GM19035 (cell line): ENCODE data around the gene C1QTNF8.

Experiments
- ATAC-seq: cut with Tn5 transposase; IDR thresholded peaks from one replicate; pipeline ENCODE4 v1.9.1; 2021; ENCODE audit not compliant: unreplicated experiment

C1QTNF8 gene

DNA sequence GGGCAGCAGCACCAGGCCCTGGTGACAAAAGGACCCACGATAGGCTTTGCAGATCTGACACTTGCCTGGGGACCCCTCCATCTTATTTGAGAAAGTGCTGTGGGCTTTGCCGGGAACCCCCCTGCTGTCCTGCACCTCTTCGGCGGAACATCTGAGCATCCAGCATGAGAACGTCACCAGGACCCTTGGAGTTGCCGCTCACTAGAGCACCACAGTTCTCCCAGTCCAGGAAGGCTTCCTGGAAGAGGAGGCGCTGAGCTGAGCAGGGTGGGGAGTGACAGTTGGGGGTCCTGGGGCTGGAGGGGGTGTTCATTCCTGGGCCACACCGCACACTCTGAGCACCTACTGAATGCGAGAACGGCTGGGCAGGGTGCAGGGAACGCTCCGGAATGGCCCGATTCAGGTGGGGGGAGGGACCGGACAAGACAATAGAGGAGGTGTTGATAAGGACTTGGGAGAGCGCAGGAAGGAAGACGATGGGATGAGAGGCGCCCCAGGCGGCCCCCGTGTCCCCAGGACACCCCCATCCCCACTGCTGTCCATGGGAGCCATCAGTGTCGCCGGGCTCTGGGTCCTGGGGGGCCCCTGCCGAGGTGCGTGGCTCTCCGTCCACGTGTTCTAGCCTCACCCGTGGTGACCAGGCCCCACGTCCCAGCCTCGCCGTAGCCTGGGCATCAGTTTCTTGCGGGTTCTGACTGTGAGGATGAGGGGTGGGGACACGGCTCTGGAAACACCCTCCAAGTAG lies 32.1 kb upstream of the C1QTNF8 start:
- ATAC-seq, result no peak

DNA sequence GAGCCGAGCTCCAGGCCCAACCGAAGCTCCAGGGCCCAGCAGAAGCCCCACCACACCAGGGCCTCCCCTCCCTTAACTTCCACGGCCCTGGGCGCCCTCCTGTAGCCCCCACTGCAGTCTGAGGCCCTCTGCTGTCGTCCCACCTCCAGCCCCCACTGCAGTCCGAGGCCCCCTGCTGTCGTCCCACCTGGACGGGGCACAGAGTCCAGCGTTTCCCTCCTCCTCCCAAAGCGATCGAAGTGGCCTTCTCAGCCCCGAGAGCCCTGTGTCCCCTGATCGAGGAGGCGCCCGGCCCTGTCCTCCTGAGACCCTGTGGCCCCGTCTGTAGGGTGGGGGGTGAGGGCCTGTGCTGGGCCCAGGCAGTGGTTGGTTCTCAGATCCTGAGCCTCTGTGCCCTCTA lies 31.1 kb upstream of the C1QTNF8 start:
- no peak for ATAC-seq

DNA sequence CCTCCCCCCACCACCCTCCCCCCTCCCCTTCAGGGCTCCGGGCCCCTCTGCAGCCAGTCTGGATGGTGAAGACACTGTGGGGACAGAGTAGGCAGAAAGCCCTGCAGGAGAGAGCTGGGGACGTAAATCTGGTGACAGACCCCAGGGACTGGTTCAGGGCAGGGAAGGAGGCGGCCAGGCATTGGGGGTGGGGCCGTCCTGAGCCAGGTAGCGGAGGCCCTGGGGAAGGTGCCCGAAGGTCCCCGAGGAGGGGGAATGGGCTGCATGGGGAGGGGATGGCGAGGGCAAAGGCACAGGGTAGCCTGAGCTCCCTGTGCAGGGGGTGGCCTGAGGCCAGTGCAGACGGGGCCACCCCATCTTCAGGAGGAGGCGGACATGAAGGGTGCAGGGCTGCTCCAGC lies 30.5 kb upstream of the C1QTNF8 start:
- ATAC-seq, result no peak

DNA sequence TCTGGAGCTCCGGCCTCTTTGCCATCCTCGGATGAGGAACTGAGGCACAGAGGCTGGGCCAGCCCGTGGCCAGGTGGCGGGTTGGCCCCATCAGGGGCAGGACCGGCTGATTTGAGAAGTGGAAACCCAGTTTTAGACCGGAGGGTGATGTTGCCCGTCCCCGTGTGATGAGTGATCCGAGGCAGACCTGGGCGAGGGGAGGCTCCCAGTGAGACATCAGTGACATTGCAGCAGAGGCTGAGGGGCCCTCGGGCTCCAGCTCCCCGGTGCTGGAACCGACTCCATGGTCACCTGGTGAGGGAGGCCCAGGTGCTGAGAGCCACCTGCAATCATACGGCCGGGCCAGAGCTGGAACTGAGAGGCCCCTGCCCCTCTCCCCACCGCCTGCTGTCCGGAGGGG lies 30.0 kb upstream of the C1QTNF8 start:
- ATAC-seq, result no peak

DNA sequence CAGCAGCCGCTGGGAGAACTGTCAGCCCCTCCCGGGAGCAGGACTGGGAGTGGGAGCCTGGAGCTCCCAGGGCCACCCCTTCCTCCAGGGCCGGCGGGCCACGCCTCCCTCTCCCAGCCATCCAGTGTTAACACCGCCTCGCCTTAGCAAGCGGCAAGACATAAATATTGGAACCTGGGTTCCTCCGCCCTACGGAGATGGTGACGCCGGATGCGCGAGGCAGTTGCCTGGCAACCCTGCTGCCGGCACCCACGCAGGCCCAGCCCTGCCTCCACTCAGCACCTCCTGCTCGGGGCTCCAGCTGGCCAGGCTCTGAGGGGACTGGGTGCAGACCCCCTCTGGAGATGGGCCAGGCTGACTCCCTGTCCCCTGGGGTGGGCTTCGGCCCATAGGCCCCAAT lies 29.4 kb upstream of the C1QTNF8 start:
- ATAC-seq, result no peak

DNA sequence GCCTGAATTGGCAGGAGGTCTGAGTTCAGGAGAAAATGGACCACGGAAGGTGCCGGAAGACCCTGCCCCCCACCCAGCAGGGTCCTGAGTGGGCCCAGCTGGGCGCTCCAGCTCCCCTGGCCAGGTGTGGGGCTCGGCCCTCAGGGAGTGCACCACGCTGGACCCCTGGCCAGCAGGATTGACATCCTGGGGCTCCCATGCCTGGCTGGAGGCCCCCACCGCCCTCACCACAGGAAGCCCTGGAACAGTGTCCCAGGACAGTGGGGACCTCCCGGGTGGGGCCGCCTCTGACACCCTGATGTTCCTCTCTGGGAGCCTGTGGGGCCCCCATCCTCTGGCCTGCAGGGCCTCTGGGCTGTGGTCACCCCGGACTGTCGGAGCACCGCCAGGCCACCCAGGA lies 28.8 kb upstream of the C1QTNF8 start:
- ATAC-seq, result no peak

DNA sequence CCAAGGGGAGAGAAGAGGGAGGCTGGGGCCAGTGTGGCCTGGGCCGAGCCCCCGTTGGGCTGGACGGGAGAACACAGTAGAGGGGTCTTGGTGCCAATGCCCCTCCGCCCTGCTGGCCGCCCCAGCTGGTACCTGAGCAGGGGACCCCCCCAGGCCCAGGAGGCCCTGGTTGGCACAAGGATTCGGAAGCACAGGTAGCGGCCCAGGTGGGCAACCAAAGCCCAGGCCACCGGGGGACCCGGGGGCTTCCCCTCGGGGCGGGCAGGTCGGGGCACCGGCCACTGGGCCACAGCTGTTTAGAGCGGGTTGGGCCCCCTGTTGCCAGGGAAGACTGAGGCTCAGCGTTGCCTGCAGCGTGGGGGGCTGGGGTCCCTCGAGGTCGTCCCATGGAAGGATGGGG lies 28.2 kb upstream of the C1QTNF8 start:
- ATAC-seq, result no peak

DNA sequence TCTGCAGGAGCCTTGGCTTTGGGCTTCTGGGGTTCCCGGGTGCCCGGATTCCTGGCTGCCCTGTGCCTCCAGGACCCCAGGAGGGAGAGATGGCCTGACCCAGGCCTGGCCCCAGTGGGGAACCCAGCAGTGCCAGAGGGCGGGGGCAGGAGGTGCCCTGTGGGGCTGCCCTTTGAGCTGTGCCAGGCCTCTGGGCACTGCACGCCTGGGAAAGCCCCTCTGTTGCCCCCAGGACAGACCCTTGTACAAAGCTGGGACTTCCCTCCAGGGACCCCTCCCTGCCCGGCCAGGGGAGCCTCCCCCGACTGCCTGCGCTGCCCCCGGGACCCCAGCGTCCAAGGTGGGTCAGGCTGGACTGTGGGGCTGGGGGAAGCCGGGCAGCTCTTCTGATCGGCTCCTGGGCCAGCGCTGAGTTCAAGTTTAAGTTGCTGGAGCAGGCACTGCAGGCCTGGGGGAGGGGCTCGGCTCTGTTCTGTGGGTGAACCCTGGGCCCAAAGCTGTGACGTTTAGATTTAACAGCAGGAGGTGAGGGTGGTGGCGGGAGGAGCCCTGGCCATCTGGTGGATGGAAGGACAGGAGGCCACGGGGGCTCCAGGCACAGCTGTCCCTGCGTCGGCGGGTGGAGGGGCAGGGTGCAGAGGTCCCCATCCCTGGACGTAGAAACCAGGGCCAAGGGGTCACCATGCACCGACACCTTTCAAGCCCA lies 27.6 kb upstream of the C1QTNF8 start:
- no peak for ATAC-seq

DNA sequence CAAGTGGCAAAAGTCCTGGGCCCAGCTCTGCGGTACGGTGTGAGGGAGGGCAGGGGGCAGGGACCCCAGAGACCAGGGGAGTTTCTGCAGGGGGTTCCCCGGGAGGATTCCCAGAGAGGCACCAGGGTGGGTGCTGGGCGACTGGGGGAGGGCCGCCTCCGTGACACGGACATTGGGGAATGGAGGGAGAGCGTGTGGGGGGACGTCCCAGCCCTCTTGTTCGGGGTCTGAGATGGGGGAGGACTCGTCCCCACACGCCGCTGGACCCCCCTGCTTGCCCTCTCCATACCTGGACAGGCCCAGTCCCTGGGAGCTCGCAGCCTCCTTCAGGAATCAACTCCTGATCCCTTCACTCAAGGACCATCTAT lies 26.3 kb upstream of the C1QTNF8 start:
- no peak for ATAC-seq

DNA sequence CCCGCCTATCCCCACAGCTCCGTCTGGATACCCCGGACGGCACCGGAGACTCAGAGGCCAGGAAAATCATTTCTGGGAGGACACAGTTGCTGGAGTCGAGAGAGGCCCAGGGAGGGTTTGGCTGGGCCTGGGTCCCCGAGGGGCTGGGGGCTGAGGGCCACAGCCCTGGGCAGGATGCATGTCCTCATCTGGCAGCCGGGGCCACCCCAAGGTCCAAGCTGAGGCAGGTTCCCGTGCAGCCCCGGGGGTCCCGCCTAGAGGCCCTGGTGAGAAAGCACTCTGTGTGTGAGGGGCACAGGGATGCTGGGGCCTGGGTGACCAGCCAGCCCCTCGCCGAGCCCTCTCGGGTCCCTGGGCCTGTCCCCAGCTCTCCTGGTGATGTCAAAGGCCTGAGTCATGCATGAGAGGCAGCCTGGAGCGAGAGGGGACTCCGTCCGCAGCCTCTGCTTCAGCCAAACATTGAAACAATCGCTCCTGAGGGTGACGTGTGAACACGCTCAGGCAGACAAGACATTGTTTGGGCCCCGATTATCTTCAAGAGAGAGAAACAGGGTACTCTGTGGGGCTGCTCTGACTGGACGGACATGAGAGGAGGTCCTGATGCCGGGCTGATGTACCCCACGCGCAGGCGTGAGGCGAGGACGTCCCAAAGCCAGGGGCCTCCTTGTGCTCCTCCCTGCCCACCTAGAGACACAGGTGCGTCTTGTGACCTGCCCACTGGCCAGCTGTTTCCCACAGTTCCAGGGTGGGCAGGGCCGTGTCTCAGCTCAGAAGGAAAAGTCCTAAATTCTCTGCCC lies 25.8 kb upstream of the C1QTNF8 start:
- no peak for ATAC-seq

DNA sequence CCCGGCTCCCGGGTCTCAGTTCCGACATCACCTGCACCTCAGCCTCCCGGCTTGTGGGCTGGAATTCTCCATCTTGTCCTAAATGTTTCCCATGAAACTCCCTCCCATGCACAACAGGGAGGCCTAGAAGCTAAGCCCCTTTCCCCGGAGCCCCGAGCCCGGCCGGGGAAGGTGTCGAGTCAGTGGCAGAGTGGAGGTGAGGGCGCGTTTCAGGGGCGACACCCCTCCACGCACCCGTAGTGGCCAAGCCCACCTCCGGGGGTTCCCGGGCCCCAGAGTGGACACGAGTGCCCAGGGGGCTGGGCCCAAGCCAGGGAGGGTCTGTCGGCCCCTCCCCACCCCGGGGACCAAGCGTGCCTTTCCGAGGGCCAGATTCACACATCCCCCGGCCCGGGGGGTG lies 25.0 kb upstream of the C1QTNF8 start:
- no peak for ATAC-seq

DNA sequence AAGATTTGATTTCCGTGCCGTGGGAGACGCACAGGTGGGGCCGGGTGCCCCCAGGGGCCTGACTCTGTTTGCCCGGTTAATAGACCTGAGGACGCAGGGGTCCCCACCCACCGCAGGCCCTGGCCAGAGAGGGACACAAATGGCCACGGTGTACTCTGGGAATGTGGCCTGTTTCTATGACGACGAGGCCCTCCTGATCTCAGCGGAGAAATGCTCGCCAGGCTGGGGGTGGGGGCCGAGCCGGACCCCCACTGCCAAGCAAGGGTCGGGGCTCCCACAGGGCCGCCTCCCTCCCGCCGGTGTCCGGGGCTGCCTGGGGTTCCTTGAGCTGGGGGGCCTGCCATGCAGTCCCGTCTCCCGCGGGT lies 24.5 kb upstream of the C1QTNF8 start:
- no peak for ATAC-seq

DNA sequence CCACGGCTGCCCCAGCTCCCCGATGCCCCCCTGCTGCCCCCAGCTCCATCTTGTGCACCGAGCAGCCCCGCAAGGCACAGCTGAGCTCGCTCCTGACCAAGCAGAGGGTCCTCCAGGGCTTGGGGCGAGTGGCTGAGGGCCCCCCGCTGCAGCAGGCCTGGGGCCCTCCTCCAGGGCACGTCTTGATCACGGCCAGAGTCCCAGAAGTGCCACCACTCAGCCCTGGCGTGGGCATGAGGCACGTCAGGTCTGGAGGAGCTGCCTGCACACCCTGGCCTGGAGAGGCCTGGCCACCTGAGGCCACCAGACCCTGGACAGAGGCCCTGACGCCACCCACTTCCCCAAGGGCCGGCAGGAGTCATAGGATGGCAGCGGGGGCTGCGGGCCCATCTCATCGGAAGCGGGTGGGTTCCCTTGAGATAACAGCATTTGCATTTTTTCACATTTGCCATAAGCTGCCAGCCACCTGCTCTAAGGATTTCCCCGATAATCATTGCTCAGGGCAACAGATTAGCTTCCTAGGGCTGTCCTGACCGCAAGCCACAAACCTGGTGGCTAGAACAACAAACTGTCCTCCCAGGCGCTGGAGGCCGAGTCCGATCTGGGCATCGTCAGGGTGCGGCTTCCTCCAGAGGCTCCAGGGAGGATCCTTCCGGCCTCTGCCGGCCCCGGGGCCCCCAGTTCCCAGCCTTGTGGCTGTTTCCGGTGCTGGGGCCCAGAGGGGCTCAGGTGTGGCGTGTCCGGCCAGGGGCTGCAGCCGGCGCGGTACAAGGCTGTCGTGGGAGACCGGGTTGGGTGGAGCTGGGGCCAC lies 23.9 kb upstream of the C1QTNF8 start:
- no peak for ATAC-seq

DNA sequence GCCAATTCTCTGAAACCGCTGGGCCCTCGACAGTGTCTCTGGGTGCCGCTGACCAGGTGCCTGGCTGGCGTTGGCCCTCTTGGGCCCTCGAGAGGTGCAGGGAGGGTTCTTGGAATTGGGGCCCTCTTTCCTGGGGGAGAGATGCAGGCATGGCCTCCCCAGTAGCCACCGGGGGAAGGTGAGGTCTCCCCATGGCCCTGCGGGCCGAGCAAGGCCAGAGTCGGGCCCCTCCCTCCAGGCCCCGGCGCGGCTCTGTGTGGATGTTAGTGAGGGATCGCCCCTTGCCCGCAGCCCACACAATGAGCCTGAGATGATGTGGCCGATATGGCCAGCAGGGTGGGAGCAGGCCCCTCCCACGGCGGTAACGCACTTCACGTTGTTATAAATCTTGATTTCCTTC lies 23.1 kb upstream of the C1QTNF8 start:
- no peak for ATAC-seq

DNA sequence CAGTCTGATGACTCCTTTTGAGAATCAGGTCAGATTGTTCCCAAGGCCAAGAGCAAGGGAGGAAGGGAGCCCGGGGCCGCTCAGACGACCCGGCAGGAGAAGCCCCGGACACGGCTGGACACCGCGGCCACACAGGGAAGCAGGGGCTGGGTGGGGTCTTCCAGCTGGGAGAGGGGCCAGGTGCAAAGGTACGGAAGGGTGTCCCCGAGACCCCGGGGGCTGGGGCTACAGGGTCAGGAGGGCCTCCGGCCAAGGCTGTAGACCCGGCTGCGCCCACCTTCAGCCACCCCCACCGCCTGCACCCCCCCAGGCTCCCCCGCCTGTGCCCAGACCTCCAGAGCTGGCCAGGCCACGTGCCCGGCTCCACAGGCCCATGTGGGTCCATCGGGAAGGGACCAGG lies 21.9 kb upstream of the C1QTNF8 start:
- no peak for ATAC-seq

DNA sequence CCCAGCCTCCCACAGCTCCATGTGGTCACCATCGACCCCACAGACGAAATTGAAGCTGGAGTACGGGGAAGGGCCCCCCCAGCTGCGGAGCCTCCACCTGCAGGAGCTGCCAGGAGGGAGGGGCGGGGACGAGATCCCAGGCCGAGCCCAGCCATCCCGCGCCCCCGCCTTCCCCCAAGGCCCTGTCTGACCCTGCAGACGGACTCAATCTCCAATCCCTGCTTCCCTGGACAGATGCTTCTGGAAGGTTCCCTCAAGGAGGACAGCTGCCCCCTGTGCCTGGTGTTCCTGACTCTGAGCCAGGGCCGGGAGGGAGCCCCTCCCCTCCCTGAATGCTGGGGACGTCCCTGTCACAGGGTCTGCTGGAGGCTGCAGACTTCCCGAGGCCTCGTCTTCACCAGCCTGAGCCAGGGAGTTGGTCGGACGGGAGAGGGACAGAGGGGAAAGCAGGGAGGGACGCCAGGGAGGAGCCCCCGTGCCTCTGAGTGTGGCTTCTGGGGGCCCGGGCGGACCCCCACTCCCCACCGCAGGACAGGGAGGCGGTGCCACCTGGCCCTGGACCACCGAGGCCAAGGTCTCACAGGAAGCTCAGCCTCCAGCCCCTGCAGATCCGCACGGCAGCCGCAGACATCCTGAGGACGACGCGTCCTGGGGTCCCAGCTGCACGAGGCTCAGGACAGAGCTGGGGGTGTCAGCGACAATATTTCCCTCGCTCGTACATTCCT lies 21.3 kb upstream of the C1QTNF8 start:
- no peak for ATAC-seq

DNA sequence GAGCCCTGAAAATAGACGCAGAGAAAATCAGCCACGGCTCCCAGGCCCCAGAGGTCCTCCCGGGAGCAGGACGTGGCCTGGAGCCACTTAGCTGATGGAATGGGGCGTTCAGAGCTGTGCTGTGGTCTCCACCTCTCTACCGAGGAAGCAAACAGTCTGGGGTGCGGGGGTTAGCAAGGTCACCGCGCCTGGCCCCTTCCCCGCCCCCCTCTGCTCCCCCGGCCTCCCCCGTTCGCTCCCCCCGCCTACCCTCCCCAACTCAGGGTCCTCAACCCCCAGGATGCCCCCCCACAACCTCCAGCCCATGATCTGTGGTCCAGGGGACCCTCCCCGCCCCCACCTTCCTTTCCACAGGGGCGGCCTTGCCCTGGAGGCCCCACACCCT lies 20.6 kb upstream of the C1QTNF8 start:
- ATAC-seq, result no peak

DNA sequence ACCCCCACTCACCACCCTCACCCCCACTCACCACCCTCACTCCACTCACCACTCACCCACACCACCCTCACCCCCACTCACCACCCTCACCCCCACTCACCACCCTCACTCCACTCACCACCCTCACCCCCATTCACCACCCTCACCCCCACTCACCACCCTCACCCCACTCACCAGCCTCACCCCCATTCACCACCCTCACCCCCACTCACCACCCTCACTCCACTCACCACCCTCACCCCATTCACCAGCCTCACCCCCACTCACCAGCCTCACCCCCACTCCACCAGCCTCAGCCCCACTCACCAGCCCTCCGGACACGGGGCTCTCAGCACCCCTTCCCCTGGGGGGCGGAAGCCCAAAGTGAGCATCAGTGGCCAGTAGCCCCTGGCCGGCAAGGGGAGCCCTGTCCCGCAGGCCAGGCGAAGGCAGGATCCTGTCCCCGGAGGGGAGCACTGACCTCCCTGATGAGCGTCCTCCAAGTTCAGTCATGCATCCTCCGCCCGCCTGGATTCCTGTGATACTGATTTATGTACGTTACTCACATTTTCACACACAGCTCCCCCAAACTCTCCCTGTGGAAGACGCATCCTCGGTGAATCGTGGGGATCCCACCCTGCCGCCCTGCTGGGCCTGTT lies 18.0 kb upstream of the C1QTNF8 start:
- ATAC-seq, result no peak

DNA sequence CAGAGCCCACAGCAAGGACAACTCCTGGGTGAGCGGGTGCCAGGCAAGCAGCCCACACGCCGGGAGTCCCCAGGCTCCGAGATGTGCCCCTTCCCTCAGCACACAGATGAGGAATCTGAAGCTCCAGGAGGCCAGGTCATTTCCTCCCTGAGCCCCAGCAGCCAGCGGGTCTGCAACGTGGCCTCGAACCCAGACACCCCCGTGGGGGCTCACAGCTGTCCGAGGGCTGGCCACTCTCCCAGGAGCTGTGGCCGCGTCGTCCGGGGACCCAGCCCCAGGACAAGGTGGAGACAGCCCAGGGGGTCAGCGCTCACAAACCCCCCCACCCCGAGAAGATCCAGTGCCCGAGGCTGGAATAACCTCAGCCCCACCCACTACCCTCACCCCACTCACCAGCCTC lies 17.4 kb upstream of the C1QTNF8 start:
- ATAC-seq, result no peak

DNA sequence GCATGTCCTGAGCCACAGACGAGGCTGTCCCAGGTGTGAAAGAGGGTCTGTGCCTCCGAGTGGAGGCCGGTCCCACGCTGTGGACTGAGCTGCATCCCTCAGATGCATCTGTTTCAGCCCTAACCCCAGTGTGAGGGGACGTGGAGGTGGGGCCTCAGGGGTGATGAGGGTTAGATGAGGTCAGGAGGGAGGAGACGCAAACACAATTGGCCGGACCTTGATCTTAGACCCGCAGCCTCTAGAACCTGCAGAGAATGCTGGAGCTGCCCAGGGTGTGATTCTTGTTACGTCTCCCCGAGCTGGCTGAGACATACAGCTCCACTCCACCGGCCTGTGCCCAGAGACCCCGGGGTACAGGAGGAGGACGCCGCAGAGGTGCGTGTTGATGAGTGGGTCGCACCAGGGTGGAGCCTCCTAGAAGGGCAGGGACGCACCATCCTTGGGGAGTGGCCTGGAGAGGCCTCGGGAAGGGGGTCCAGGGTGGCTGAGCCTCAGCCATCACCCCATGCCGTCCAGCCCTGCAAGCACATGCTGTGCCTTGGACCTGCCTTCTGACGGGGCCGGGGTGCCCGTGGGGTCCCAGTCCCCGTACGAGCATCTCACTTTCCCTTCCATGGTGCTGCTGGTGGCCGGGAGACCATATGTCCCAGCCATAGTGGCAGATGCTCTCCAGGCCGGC lies 16.6 kb upstream of the C1QTNF8 start:
- ATAC-seq, result no peak
